NCI-H2196 treated with DMSO at 0.1 percent for 48 hours (cell line): ENCODE results near the gene RBMS1.

Experiments
- DNase-seq: peaks from one replicate; lab custom pipeline; 2025; ENCODE audit not compliant: unreplicated experiment; lab: John Stamatoyannopoulos, UW

The RBMS1 gene

DNA sequence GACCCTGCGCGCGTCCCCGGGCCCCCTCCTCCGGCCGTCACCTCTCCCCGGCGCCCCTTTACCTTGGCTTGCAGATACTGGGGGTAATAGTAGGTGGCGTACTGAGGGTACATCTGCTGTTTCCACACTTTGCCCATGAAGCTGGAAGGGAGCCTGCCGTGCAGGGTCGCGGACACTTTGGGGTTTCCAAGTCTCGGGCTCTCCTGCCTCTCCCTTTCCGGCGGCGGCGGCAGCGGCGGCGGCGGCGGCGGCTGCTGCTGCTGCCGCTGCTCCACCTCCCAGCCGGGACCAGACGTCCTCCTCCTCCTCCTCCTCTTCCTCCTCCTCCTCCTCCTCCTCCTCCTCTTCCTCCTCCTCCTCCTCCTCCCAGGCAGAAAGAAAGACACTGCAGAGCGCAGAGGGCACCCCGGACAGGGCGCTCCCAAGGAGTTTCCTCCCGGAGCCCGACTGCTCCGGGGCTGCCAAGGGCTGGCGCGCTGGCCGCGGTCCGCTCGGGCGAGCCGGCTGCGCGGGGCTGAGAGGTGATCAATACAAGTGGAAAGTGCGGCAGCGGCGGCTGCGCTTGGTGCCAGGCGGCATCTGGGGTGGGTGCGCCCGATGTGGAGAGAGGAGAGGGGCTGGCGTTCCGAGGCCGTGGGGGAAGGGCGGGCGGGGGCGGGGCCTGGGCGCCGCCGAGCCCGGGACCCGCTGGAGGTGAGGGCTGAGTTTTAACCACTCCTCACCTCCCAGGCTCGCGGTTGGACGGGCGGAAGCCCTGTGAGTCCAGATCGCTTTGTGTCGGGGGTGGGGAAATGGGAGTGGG is at the start of gene RBMS1:
RBMS1 (minus strand) TSS at position 581 of the 802 bp plus-strand sequence; CDS start at position 137, 444 bp downstream.
- peak; percentile 35 for DNase-seq

DNA sequence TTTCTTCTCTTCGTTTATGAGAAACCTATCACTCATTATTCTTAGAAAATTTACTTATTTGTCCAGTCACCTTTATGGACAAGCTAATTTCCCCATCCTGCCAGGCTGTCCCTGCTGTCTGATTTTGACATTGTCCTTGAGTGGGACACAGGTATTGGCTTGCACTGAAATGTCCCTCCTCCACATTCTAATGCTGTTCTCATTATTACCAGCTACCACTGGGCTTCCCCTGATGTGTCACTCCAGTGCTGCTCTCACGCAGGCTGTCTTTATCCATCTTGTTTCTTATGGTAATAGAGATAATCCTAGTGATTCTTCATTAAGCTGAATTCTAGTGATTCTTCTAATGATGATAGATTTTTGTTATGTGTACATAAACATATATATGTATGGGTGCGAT is 48.1 kb upstream of the RBMS1 start:
- no peak for DNase-seq

DNA sequence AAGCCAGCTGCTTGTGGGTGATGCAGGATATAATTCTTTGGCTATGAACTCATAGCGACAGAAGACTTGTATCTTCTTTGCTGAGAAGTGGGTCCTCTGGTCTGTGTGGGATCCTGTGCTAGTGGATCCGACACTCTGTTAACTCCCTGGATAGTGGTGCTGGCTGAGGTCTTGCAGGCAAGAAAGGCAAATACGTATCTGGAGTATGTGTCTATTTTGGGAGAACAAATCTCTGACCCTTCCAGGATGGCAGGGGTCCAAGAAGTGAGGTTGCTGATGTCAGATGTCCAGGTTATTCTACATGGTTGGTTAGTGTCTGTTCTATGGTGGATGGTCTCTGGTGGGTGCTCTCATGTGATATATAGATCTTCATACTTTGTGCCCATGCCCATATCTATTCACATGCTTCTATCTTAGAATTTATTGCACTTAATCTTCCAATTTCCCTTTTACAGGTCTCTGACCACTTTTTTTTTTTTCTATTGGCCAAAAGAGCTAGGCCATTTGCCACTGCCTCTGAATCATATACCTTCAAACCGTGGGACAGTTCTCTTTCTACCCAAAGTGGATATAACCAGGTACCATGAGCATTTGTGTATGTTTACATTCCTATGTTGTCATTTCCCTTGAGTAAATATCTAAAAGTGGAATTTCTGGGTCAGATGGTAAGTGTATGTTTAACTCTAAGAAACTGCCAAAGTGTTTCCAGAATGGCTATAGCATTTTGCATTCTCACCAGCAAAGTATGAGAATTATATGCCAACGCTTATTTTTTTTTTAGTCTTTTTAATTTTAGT is 45.1 kb upstream of the RBMS1 start:
- DNase-seq = no peak

GRCh38 chr2:160538115-160538514 is 44.5 kb upstream of the RBMS1 start:
- DNase-seq = no peak

DNA sequence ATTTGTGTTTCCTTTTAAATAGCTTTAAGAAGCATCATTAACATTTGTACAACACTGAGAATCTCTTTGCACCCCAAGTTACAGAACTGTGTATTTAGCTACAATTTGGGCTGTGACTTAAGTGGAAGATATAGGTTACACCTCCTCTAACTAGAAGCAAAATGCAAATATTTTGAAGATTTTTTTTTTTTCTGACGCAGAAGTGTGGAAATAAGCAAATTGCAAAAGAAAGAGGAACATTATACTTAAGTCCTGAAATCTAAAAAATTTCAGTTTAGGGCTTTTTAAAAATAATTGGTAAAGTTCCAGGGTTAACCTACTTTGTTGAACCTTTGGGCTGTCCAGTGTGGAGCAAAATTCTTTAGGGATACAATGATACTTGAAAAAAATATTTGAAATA is 41.4 kb upstream of the RBMS1 start:
- DNase-seq = no peak

DNA sequence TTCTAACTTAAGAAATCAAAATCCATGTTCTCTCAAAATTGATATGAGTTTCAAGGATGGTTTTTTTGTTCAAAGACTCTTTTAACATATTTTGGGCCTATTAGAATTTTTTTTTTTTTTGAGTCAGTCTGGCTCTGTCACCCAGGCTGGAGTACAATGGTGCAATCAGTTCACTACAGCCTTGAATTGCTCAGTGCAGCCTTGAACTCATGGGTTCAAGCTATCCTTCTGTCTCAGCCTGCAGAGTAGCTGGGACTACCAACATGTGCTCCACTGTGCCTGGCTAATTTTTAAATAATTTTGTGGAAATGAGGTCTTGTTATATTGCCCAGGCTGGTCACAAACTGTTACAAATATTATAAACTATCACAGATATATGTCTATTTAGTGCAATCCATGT is 40.6 kb upstream of the RBMS1 start:
- no peak for DNase-seq

DNA sequence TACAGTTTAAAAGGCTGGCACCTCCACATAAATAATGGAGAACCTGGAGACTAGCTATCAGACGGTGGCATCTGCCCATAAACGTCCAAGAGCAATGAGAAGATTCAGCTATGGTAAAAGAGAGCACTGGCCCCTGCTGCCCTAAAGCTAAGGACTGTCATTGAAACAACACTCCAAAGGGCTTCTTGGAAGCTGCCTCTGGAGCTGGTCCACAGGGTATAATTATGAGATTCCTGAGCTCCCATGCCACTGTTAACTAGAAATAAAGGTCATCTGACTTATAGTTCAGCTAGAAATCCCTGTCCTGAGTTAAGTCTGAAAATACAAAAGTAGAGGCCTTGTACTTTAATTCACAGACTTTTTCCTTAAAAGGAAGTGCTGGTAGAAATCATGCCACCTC is 39.9 kb upstream of the RBMS1 start:
- no peak for DNase-seq

- no peak for DNase-seq
These were observed 38.8 kb upstream of the RBMS1 start for GRCh38 chr2:160532388-160532787.

- no peak for DNase-seq
These were observed 29.5 kb upstream of the RBMS1 start for GRCh38 chr2:160522951-160523710.

GRCh38 chr2:160517731-160518130 is 24.1 kb upstream of the RBMS1 start:
- no peak for DNase-seq

DNA sequence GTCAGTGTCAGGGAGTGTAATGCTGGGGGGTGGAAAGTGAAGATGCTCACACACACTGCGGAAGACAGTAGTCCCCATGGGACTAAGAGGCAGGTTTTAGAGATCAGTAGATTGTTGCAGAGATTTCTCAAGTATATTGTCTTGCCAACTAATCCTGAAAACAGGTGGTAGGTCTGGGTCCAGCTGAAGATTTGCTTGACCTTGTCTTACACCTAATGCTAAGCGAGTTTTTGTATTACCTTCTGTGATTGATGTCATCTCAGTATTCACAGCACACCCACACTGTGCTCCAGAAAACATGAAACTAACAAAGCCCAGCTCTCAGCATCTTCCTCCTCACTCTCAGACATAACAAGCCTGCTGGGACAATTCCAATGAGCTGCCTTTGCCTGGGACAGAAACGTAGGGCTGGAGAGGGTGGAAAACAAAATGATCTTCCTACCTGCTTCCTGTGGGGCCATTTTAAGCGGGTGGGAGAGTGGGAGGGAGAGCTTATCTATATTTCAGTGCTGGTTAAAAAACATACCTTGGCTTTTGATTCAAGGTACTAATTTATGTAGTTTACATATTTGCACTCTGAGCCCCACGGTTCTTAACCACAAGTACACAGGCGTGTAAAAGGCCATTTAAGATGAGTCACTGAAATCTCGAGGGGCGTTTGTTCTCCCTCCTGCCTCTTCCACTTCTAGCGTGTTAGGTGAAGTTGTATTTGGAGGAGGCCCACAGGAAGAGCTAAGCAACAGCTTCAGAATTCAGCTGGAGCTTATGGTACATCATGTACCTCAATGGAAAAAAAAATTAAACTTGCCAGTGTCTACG is 23.1 kb upstream of the RBMS1 start:
- no peak for DNase-seq

DNA sequence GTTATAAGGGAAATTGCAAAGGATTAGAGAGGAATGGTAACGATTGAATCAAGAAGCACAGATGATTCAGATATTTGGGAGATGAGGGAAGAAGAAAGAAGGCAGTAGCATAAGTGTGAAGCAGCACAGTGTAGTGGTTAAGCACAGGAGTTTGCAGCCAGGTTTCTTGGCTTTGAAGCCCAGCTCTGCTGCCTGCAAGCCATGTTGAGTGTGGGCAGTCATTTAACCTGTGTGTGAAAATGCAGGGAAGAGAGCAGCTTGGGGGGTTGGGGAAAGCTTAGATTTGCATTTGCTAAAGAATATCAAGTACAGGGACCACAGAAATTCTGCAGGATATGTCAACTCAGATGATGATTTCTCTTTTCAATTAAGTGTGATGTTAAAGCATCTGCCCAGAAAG is 21.5 kb upstream of the RBMS1 start:
- no peak for DNase-seq

- no peak for DNase-seq
These were observed 19.5 kb upstream of the RBMS1 start for GRCh38 chr2:160513120-160513519.

GRCh38 chr2:160512491-160512890 is 18.9 kb upstream of the RBMS1 start:
- no peak for DNase-seq

DNA sequence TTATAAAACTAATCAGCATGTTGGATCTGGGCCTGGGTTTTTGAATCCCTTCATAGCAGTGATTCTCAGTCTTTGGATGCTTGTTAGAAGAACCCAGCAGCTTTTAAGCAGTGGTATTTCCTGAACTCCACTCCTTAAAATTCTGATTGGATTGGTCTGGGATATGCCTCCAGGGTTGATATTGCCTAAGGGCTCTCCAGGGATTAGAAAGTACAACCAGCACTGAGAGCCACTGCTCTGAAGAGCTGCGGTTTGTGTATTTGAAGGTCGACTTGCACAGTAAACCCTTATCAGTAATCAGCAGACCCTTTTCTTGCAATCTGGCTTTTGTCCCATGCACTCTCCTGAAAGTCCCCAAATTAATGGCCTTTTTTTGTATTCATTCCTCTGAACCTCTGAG is 17.0 kb upstream of the RBMS1 start:
- no peak for DNase-seq

GRCh38 chr2:160509016-160509415 is 15.4 kb upstream of the RBMS1 start:
- DNase-seq = no peak

DNA sequence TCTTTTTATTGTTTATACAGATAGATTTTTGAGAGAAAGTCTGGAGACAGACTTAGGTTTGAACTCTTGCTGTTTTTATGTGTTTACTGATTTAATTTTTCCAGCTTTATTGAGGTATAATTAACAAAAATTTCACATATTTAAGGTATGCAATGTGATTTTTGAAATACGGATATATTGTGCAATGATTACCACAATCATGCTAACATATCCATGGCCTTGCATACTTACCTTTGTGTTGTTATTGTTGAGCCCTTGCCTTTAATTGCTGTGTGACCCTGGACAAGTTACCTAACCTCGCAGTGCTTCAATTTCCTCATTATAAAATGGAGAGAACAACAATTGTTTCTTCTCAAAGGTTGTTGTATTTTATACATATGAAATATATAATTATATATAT is 13.9 kb upstream of the RBMS1 start:
- DNase-seq = no peak

DNA sequence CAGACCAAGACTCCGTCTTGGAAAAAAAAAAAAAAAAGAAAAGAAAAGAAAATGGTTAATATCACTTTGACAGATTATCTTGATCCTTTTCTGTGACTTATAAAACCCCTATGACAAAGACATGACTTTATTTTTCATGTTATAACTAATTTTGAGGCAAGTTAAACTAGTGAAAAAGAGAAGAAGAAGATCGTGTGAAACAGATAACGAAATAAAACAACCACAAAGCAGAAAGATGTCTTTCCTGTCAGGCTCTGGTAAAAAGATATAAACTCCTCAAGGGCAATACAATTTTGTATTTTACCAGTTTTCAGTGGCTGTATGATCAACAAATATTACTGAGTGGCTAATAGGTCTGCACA is 13.4 kb upstream of the RBMS1 start:
- no peak for DNase-seq

- no peak for DNase-seq
These were observed 12.9 kb upstream of the RBMS1 start for GRCh38 chr2:160506371-160507045.

GRCh38 chr2:160505256-160505655 is 11.6 kb upstream of the RBMS1 start:
- no peak for DNase-seq
